HEK293 (cell line): ENCODE data around the gene BBX.

Source experiments
- CTCF ChIA-PET: fragments of 350-600 bp; formaldehyde crosslinking; extraction: SDS; loops from one replicate; lab custom pipeline; 2021; ENCODE audit warnings: antibody characterized with exemption; lab: Yijun Ruan, JAX
- POLR2A ChIA-PET: fragments of 300-600 bp; formaldehyde crosslinking; extraction: SDS; loops from one replicate; lab custom pipeline; 2020; ENCODE audit warnings: antibody characterized with exemption, inconsistent platforms; lab: Yijun Ruan, JAX
- H3K27ac ChIP-seq: fragments of 200-500 bp; sonication (Bioruptor generic); 2 replicates; pipeline ENCODE4 v1.5.1; 2014; ENCODE audit warnings: low read depth, low read length, control low read depth, inconsistent platforms; ENCODE audit errors: extremely low read depth
- H3K36me3 ChIP-seq, 2 experiments: fragments of 200-500 bp in 1 of 2; sonication (Bioruptor generic) in 1 of 2; 1 replicate in 1 of 2; 2 replicates in 1 of 2; pipeline ENCODE4 v1.5.1; 2014 to 2017; ENCODE audit warnings: inconsistent platforms in 2 of 2, low read length in 2 of 2; ENCODE audit not compliant: control insufficient read depth in 2 of 2, insufficient read depth in 1 of 2
- H3K4me1 ChIP-seq: fragments of 200-500 bp; sonication (Bioruptor generic); 2 replicates; pipeline ENCODE4 v1.5.1; 2014; ENCODE audit warnings: mild to moderate bottlenecking, low read length, inconsistent platforms; ENCODE audit not compliant: control insufficient read depth, insufficient read depth
- H3K4me3 ChIP-seq: 2 replicates; pipeline ENCODE4 v1.5.1; 2011; ENCODE audit warnings: low read depth, mild to moderate bottlenecking, control low read depth, low read length, moderate library complexity
- H3K9me3 ChIP-seq: fragments of 200-500 bp; sonication (Bioruptor generic); 2 replicates; pipeline ENCODE4 v1.5.1; 2014; ENCODE audit warnings: low read depth, low read length, inconsistent platforms; ENCODE audit not compliant: control insufficient read depth, insufficient read depth
- EGR2 ChIP-seq: fragments of 450-650 bp; formaldehyde crosslinking; IDR thresholded peaks from 2 replicates; pipeline ENCODE4 v1.5.1; 2016; ENCODE audit warnings: low read depth, missing biosample characterization, missing genetic modification characterization
- GLIS1 ChIP-seq: fragments of 450-650 bp; formaldehyde crosslinking; IDR thresholded peaks from 2 replicates; pipeline ENCODE4 v1.5.1; 2016; ENCODE audit warnings: missing biosample characterization, missing genetic modification characterization
- HOXA7 ChIP-seq: sonication (generic); formaldehyde crosslinking; IDR thresholded peaks from 2 replicates; pipeline ENCODE4 v1.8.1; 2022; ENCODE audit warnings: missing genetic modification reagents, borderline replicate concordance
- KLF8 ChIP-seq: fragments of 450-650 bp; formaldehyde crosslinking; IDR thresholded peaks from 2 replicates; pipeline ENCODE4 v1.5.1; 2016; ENCODE audit warnings: missing biosample characterization, missing genetic modification characterization
- OSR2 ChIP-seq: fragments of 450-650 bp; formaldehyde crosslinking; IDR thresholded peaks from 2 replicates; pipeline ENCODE4 v1.5.1; 2016; ENCODE audit warnings: missing biosample characterization, missing genetic modification characterization
- YY1 ChIP-seq: fragments of 450-650 bp; formaldehyde crosslinking; IDR thresholded peaks from 2 replicates; pipeline ENCODE4 v1.5.1; 2018; ENCODE audit warnings: missing biosample characterization, missing genetic modification characterization
- ZFP3 ChIP-seq: fragments of 450-650 bp; formaldehyde crosslinking; IDR thresholded peaks from 2 replicates; pipeline ENCODE4 v1.5.1; 2016; ENCODE audit warnings: low read depth, missing biosample characterization, missing genetic modification characterization
- ZFP37 ChIP-seq: fragments of 450-650 bp; formaldehyde crosslinking; IDR thresholded peaks from 2 replicates; pipeline ENCODE4 v1.5.1; 2016; ENCODE audit warnings: missing biosample characterization, missing genetic modification characterization
- ZFP69B ChIP-seq: fragments of 450-650 bp; formaldehyde crosslinking; IDR thresholded peaks from 2 replicates; pipeline ENCODE4 v1.5.1; 2016; ENCODE audit warnings: missing biosample characterization, missing genetic modification characterization
- ZNF10 ChIP-seq: fragments of 450-650 bp; formaldehyde crosslinking; IDR thresholded peaks from 2 replicates; pipeline ENCODE4 v1.5.1; 2017; ENCODE audit warnings: missing biosample characterization, missing genetic modification characterization
- ZNF112 ChIP-seq: fragments of 450-650 bp; formaldehyde crosslinking; IDR thresholded peaks from 2 replicates; pipeline ENCODE4 v1.5.0; 2017; ENCODE audit warnings: missing biosample characterization, missing genetic modification characterization
- ZNF184 ChIP-seq: fragments of 450-650 bp; IDR thresholded peaks from 2 replicates; pipeline ENCODE4 v1.5.1; 2018; ENCODE audit warnings: missing biosample characterization, mild to moderate bottlenecking, missing genetic modification characterization
- ZNF23 ChIP-seq: fragments of 450-650 bp; formaldehyde crosslinking; IDR thresholded peaks from 2 replicates; pipeline ENCODE4 v1.5.1; 2016; ENCODE audit warnings: missing biosample characterization, missing genetic modification characterization, borderline replicate concordance
- ZNF24 ChIP-seq: fragments of 450-650 bp; formaldehyde crosslinking; IDR thresholded peaks from 2 replicates; pipeline ENCODE4 v1.5.1; 2016; ENCODE audit warnings: missing biosample characterization, missing genetic modification characterization
- ZNF366 ChIP-seq: fragments of 450-650 bp; formaldehyde crosslinking; conservative IDR thresholded peaks from 2 replicates; pipeline ENCODE4 v1.5.1; 2016; ENCODE audit warnings: missing biosample characterization, missing genetic modification characterization
- ZNF394 ChIP-seq: fragments of 450-650 bp; formaldehyde crosslinking; IDR thresholded peaks from 2 replicates; pipeline ENCODE4 v1.5.1; 2016; ENCODE audit warnings: missing biosample characterization, missing genetic modification characterization, mild to moderate bottlenecking, moderate library complexity, borderline replicate concordance
- ZNF416 ChIP-seq: fragments of 450-650 bp; formaldehyde crosslinking; IDR thresholded peaks from 2 replicates; pipeline ENCODE4 v1.5.1; 2016; ENCODE audit warnings: missing biosample characterization, missing genetic modification characterization
- ZNF521 ChIP-seq: fragments of 450-650 bp; formaldehyde crosslinking; IDR thresholded peaks from 2 replicates; pipeline ENCODE4 v1.5.1; 2017; ENCODE audit warnings: missing biosample characterization, mild to moderate bottlenecking, missing genetic modification characterization
- ZNF596 ChIP-seq: fragments of 450-650 bp; IDR thresholded peaks from 2 replicates; pipeline ENCODE4 v1.5.0; 2018; ENCODE audit warnings: missing biosample characterization, mild to moderate bottlenecking, missing genetic modification characterization, moderate library complexity
- ZNF791 ChIP-seq: fragments of 450-650 bp; formaldehyde crosslinking; IDR thresholded peaks from 2 replicates; pipeline ENCODE4 v1.5.1; 2016; ENCODE audit warnings: missing biosample characterization, missing genetic modification characterization
- TF ChIP-seq, protein P1 (sequence below): fragments of 450-650 bp; formaldehyde crosslinking; IDR thresholded peaks from 2 replicates; pipeline ENCODE4 v1.5.1; 2017; ENCODE audit warnings: missing biosample characterization, missing genetic modification characterization
- TF ChIP-seq, protein P2 (sequence below): fragments of 450-650 bp; formaldehyde crosslinking; IDR thresholded peaks from 2 replicates; pipeline ENCODE4 v1.5.1; 2016; ENCODE audit warnings: missing biosample characterization, missing genetic modification characterization

BBX gene

DNA sequence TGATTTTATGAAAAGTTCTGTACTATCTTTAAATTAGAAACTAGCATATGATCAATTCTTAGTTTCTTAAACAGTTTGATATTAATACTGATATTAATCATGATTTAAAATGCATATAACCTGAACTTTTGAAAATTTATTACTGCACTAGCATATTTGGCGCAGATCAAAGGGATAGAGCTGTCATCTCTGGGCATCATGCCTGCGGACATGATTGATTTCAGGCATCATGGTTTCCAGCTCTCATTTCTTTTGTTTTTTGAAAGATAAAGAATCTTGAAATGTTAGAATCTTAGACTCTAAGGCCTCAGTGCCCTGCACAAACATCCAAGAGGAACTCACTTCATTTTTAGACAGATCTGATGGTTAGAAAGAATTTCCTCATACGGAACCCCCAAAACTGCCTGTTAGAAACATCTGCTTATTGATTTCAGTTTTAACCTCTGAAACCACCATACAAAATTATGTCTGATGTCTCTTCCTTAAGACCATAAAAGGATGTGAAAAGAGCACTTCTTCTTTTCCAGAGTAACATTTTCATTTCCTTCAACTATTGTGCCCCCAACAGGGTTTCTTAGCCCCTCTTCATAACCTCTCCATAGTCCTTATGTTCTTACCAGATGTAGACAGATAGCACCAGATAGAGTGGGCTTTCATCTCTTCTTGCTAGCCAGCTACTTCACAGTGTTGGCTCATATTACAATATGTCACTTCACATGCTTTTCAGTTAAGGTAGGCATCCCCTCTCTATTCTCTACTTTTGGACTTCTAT lies 110.8 kb downstream of the BBX start:
- TF ChIP-seq, protein P1, sequence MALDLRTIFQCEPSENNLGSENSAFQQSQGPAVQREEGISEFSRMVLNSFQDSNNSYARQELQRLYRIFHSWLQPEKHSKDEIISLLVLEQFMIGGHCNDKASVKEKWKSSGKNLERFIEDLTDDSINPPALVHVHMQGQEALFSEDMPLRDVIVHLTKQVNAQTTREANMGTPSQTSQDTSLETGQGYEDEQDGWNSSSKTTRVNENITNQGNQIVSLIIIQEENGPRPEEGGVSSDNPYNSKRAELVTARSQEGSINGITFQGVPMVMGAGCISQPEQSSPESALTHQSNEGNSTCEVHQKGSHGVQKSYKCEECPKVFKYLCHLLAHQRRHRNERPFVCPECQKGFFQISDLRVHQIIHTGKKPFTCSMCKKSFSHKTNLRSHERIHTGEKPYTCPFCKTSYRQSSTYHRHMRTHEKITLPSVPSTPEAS (tag by site-specific recombination): no peak
- no peak for TF ChIP-seq ZNF24 (tag by site-specific recombination)
- no peak for TF ChIP-seq HOXA7 (CRISPR knock-in tag)
- TF ChIP-seq ZNF394 (tag by site-specific recombination): peak; percentile 33; the same call in 1 of the 2 replicates
- POLR2A ChIA-PET: no interaction called here

DNA sequence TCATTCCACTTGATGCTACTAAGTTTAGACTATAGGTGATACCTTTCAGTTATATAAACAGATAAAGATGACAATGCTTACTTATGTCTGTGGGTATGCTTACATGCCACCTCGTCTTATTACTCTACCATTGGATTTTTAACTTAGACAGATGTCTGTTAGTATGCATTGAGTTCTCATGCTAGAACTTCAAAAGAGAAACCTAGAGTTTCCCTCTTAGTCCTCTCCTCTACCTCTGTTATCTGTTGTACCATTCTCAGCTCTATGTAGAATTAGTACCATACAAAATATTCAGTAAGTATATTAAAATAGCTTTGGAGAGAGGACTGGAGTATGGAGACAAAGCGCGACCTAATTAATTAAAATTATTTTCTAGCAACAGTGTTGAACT lies 111.3 kb downstream of the BBX start:
- TF ChIP-seq ZFP3 (tag by site-specific recombination) (no peak), ZNF112 (tag by site-specific recombination) (no peak), OSR2 (no peak), ZNF521 (tag by site-specific recombination) (no peak), KLF8 (no peak), ZNF23 (no peak), ZNF184 (tag by site-specific recombination) (no peak), ZFP69B (no peak)
- ChIA-PET CTCF (interaction anchor here (0.7 to 0.8 kb wide), 2 partner anchors 26 to 227 kb away, joined by 3 to 4 read pairs; no protein-coding TSS in a partner anchor), POLR2A (no interaction called here)
- H3K4me1 ChIP-seq: peaks cover 9% of the 10 kb centered on the region
- no peaks in the 10 kb centered on the region for H3K9me3 ChIP-seq
- no peak overlapping the region for H3K27ac ChIP-seq
- H3K4me3 ChIP-seq: no peak overlapping the region
- no peaks in the 10 kb centered on the region for H3K36me3 ChIP-seq

More for the DNA sequence above, 110.8 kb downstream of the BBX start:
- Histone ChIP-seq H3K4me3 (no peak overlapping the region), H3K4me1 (peaks cover 12% of the 10 kb centered on the region), H3K27ac (no peak overlapping the region), H3K9me3 (no peaks in the 10 kb centered on the region), H3K36me3 (no peaks in the 10 kb centered on the region)
- CTCF ChIA-PET: interaction anchor here (0.8 kb wide), 1 partner anchor 27 kb away, joined by 4 read pairs; no protein-coding TSS in a partner anchor

DNA sequence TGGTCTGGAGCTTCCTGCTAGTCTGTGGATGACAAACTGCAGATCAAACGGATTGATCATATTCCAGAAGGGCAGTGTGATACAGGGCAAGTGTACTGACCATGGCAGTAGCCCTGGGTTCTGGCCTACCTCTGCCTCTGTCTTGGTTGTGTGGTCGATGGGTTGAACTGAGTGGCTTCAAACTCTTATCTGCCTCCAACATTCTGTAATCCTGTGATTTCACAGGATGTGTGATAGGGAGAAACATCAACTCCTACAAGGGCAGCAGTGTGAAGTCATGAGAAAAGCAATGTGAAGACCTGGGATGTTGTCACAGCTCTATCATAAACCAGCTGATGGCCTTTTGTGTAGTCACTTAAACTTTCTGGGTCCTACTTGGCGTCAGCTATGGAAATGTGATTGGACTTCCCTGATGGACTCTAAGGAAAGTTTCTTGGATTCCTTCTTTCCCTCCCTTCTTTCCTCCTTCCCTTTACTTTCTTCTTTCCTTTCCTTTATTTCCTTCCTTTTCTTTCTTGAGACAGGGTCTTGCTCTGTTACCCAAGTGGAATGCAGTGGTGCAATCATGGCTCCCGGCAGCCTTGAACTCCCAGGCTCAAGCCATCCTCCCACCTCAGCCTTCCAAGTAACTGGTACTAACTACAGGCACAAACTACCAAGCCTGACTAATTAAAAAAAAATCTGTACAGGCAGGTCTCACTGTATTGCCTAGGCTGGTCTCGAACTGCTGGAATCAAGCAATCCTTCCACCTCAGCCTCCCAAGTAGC lies 114.8 kb downstream of the BBX start:
- peaks cover 3% of the 10 kb centered on the region for H3K4me1 ChIP-seq
- H3K27ac ChIP-seq: no peak overlapping the region
- H3K36me3 ChIP-seq: no peaks in the 10 kb centered on the region
- TF ChIP-seq GLIS1 (tag by site-specific recombination) (no peak), YY1 (tag by site-specific recombination) (no peak), ZNF521 (tag by site-specific recombination) (no peak), ZNF416 (tag by site-specific recombination) (no peak), ZNF366 (tag by site-specific recombination) (no peak), ZFP37 (tag by site-specific recombination) (no peak), ZNF596 (tag by site-specific recombination) (no peak), EGR2 (tag by site-specific recombination) (no peak), ZNF10 (no peak), ZNF791 (tag by site-specific recombination) (no peak), ZFP69B (no peak)
- TF ChIP-seq, protein P2, sequence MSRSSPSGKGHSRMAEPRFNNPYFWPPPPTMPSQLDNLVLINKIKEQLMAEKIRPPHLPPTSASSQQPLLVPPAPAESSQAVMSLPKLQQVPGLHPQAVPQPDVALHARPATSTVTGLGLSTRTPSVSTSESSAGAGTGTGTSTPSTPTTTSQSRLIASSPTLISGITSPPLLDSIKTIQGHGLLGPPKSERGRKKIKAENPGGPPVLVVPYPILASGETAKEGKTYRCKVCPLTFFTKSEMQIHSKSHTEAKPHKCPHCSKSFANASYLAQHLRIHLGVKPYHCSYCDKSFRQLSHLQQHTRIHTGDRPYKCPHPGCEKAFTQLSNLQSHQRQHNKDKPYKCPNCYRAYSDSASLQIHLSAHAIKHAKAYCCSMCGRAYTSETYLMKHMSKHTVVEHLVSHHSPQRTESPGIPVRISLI (tag by site-specific recombination): no peak
- POLR2A ChIA-PET: no interaction called here
- no peak overlapping the region for H3K4me3 ChIP-seq
- no peaks in the 10 kb centered on the region for H3K9me3 ChIP-seq
- CTCF ChIA-PET: no interaction called here
